Hippocampal formation (tissue), 2 donors: ENCODE data around the gene DISC1.
"Not testable (repeated sequence)": the region's sequence is repeated elsewhere in the genome, so short reads cannot be mapped to it uniquely, and the experiment has no call there.

Experiments
- DNase-seq, 2 donors: peaks; one replicate each; lab custom pipeline; 2025; lab: John Stamatoyannopoulos, UW

Gene DISC1

GRCh38 chr1:231667896-231668506, 41.4 kb downstream of the DISC1 start:
- no peak for DNase-seq

GRCh38 chr1:231668826-231669225, 42.2 kb downstream of the DISC1 start:
- no peak for DNase-seq

- DNase-seq, result not testable (repeated sequence)
These were observed 43.5 kb downstream of the DISC1 start for GRCh38 chr1:231669864-231670621.

GRCh38 chr1:231670755-231671154, 44.2 kb downstream of the DISC1 start:
- no peak for DNase-seq

- DNase-seq, result no peak
These were observed 48.0 kb downstream of the DISC1 start for GRCh38 chr1:231674575-231674974.

GRCh38 chr1:231676487-231676886, 49.9 kb downstream of the DISC1 start:
- no peak for DNase-seq

GRCh38 chr1:231677442-231677841, 50.9 kb downstream of the DISC1 start:
- no peak for DNase-seq

GRCh38 chr1:231678011-231678432, 51.4 kb downstream of the DISC1 start:
- no peak for DNase-seq

- no peak for DNase-seq
These were observed 52.5 kb downstream of the DISC1 start for GRCh38 chr1:231679109-231679508.

- DNase-seq, result no peak
These were observed 54.4 kb downstream of the DISC1 start for GRCh38 chr1:231681006-231681405.

GRCh38 chr1:231682779-231683178, 56.2 kb downstream of the DISC1 start:
- DNase-seq, result no peak

GRCh38 chr1:231683439-231684165, 57.0 kb downstream of the DISC1 start:
- DNase-seq, result no peak

- DNase-seq, result no peak
These were observed 58.0 kb downstream of the DISC1 start for GRCh38 chr1:231684356-231685244.

- no peak for DNase-seq
These were observed 59.8 kb downstream of the DISC1 start for GRCh38 chr1:231686384-231686783.

- DNase-seq, result no peak
These were observed 62.4 kb downstream of the DISC1 start for GRCh38 chr1:231688989-231689388.

GRCh38 chr1:231690059-231690458, 63.5 kb downstream of the DISC1 start:
- DNase-seq, result no peak

GRCh38 chr1:231691618-231692259, 65.1 kb downstream of the DISC1 start:
- DNase-seq, result peak; percentile 15 to 19

GRCh38 chr1:231693361-231694074, 66.9 kb downstream of the DISC1 start:
- DNase-seq, result no peak

- DNase-seq, result peak in 1 of 2 donors; percentile 47
These were observed 67.5 kb downstream of the DISC1 start for GRCh38 chr1:231694075-231694431.

- no peak for DNase-seq
These were observed 68.0 kb downstream of the DISC1 start for GRCh38 chr1:231694465-231695077.
